GM10266 (cell line): Measurements from ENCODE around the gene GPRIN3.

Experiments used
- DNase-seq: peaks from one replicate; pipeline ENCODE4 v3.0.0; 2012; ENCODE audit errors: extremely low spot score
- TF ChIP-seq, protein P1 (sequence below): IDR thresholded peaks from 2 replicates; pipeline ENCODE4 v1.5.1; 2012; ENCODE audit warnings: mild to moderate bottlenecking, low read depth; ENCODE audit not compliant: control insufficient read depth, insufficient read depth; ENCODE audit errors: missing control alignments

The GPRIN3 gene

DNA sequence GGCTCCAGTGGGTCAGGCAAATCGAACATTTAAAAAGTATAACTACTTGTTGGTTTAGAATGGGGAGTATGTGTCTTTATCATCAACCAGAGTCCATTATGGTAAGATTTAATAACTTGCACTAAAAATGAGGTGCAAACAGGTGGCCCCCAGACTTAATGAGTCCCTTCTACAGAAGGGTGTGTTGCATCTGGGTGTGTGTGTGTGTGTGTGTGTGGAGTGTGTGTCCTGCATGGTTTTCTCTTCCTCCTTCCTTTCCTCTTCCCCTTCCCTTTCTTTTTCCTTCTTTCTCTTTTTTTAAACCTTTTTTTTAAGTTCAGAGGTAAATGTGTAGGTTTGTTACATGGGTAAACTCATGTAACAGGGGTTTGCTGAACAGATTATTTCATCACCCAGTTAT, 53.7 kb downstream of the GPRIN3 start:
- no peak for DNase-seq
- TF ChIP-seq, protein P1, sequence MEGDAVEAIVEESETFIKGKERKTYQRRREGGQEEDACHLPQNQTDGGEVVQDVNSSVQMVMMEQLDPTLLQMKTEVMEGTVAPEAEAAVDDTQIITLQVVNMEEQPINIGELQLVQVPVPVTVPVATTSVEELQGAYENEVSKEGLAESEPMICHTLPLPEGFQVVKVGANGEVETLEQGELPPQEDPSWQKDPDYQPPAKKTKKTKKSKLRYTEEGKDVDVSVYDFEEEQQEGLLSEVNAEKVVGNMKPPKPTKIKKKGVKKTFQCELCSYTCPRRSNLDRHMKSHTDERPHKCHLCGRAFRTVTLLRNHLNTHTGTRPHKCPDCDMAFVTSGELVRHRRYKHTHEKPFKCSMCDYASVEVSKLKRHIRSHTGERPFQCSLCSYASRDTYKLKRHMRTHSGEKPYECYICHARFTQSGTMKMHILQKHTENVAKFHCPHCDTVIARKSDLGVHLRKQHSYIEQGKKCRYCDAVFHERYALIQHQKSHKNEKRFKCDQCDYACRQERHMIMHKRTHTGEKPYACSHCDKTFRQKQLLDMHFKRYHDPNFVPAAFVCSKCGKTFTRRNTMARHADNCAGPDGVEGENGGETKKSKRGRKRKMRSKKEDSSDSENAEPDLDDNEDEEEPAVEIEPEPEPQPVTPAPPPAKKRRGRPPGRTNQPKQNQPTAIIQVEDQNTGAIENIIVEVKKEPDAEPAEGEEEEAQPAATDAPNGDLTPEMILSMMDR, result no peak

DNA sequence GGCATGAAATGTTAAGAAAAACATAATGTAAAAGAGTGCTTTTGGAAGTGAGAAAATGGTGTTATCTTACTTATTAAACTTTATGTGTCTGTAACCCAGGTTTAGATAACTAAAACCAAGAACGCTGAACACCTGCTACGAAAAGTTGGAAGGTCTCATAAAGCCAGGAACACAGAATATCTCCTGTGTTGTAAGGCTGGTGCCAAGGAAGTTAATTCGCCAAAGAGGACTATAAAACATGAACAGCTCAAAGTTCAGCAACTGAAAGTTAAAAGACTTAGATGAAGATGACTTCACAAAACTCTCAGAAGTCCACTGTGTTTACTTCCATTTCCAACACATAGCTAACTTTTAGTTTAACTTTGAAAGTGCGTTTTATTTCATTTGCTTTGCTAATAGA, 54.3 kb downstream of the GPRIN3 start:
- no peak for DNase-seq
- TF ChIP-seq, protein P1, result no peak

DNA sequence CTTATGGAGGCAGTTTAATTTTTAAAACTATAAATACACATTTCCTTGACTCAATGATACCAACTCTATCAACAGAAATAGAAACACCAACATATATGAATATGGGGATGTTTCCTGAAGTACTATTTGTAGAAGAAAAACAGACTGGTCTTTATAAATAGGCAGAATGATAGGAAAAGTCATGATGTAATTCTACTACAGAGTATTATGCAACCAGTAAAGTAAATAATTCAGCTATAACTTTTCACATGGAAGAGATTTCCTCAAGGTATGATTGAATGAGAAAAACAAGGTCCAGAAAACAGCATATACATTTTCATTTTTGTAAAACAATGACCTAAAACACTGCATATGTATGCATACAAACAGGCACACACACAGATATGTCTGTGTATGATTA, 56.2 kb downstream of the GPRIN3 start:
- no peak for DNase-seq
- TF ChIP-seq, protein P1, result no peak

DNA sequence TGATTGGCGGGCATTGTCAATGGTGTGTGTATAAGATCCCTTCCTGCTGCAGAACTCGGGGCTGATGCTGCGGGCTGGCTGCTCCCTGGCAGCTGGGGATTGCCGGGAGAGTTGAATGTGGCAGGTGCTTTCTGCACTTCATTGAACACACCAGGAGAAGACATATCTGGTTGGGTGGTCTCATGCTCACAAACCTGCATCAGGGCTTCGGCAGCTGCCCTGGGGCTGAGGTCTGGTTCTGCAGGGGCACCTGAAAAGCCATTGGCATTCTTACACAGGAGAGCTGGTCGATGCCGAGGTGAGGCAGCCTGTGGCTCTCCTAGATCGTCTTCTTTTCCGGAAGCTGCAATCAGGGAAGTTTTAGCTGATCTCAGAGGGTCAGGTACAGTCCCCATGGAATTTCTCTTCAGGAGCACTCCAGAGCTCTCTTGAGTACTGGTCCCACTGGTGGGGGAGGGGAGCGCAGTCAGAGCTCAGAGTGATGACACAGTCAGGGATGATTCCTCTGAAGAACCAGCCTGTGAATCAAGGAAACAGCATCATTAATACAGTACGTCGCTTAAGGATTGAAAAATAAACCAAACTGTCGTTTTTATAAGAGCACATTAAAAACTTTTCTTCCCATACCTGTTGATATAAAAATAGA, 57.8 kb downstream of the GPRIN3 start:
- TF ChIP-seq, protein P1, result no peak
- DNase-seq, result no peak

DNA sequence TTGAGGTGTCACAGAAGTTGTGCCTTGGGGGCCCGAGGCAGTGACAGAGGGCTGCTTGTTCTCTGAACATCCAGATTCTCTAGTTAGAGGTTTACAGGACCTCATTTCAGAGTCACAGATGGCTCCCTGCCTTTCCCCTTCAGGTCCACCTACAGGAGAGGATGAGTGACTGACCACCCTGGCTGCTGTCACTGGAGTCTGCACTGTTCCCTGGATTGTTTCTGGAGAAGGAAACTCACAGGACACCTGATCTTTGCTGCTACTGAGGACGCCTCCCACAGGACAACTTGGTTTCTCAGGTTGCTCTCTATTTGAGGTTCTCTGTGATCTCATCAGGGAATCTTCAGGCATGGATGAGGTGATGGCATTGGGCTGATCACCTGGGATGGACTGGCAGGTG, 58.3 kb downstream of the GPRIN3 start:
- TF ChIP-seq, protein P1, result no peak
- DNase-seq, result no peak

DNA sequence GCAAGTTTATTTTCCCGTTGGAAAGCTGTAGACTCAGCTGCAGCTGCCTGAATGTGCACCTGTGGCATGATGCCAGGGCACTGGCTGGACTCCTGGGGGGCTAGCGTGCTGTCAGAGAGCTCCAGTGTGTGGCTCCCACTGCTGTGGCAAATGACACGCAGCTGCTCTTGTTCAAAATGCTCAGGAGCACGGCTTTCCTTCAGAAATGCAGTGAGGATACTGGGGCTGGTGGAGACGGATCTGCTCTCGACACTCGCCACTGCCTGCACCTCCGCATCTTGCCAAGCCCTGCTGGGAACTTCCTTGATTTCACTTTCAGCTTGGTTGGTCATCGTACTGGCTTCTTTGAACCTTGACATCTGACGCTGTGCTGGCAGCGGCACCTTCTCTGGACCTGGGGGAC, 58.7 kb downstream of the GPRIN3 start:
- TF ChIP-seq, protein P1, result no peak

DNA sequence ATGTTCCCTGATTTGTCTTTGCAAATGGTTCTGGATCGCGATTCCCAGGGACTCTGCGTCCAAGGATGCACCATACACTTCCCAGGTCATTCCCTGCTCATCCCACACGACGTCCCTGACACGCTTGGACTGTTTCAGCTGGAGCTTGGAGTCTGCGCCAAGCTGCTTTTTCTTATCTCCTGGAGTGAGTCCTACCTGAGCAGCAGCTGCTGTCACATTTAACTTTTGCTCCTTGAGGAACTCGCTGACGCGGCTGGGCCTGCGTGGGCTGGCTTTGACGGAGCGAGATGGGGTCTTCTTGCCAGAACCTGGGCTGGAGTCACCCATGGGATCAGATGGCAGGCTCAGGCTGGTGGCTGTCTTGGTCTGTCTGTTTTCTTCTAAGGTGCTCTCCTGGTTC, 59.6 kb downstream of the GPRIN3 start:
- DNase-seq, result no peak
- TF ChIP-seq, protein P1, result no peak

More for the DNA sequence above, 58.7 kb downstream of the GPRIN3 start:
- no peak for DNase-seq
